Left ventricle myocardium inferior (tissue), 1 donor: ENCODE results near the gene PRICKLE2. TPM values are rescaled to one million over a fixed set of nuclear protein-coding genes. Genes with fewer than 3 reads are reported as not detected.
A peak's percentile ranks its signal among the peaks of the same experiment; 100 is the strongest.

ENCODE experiments used
- DNase-seq: peaks from one replicate; pipeline ENCODE4 v3.0.0-alpha.2; 2020
- H3K27ac ChIP-seq: fragments of 200-600 bp; replicated peaks from 2 replicates; pipeline ENCODE4 v1.8.0; 2021
- H3K27me3 ChIP-seq: fragments of 200-600 bp; 2 replicates; pipeline ENCODE4 v1.8.0; 2021; ENCODE audit warnings: low read depth
- H3K36me3 ChIP-seq: fragments of 200-600 bp; 2 replicates; pipeline ENCODE4 v1.8.0; 2021
- H3K4me1 ChIP-seq: fragments of 200-600 bp; 2 replicates; pipeline ENCODE4 v1.8.0; 2021
- H3K4me3 ChIP-seq: fragments of 200-600 bp; 2 replicates; pipeline ENCODE4 v1.8.0; 2021; ENCODE audit warnings: mild to moderate bottlenecking, moderate library complexity
- H3K9me3 ChIP-seq: fragments of 200-600 bp; replicated peaks from 2 replicates; pipeline ENCODE4 v1.8.0; 2021
- CTCF ChIP-seq: fragments of 200-600 bp; IDR thresholded peaks from 2 replicates; pipeline ENCODE4 v1.8.0; 2021; ENCODE audit warnings: antibody characterized with exemption, mild to moderate bottlenecking, borderline replicate concordance
- intact Hi-C: fragments of 100-400 bp; cut with micrococcal nuclease; formaldehyde crosslinking; loops from one replicate; pipeline ENCODE4 v1.11.0; 2022
- total RNA-seq: library from RNA; stranded (reverse); fragmentation: NEBNext Ultra II Directional; extraction: Animal tissue kit (Norgen Biotek cat#: 25700); gene quantifications from one replicate; pipeline ENCODE4 v1.2.1, GENCODE V29; 2021
- donor health status: DM: no; HTN: yes; CAD: no; lungs with severe emphysema.

The PRICKLE2 gene
- total RNA-seq, 1 donor from 2014 or later, result 8.7 TPM

- Histone ChIP-seq H3K27me3 (no peaks in the 10 kb centered on the region), H3K27ac (no peak overlapping the region), H3K4me3 (no peak overlapping the region), H3K36me3 (peaks cover 11% of the 10 kb centered on the region), H3K4me1 (no peaks in the 10 kb centered on the region), H3K9me3 (peaks cover 12% of the 10 kb centered on the region)
- DNase-seq, result no peak
- no peak for TF ChIP-seq CTCF
- intact Hi-C loops, result no loop called here
These were observed 7.6 kb upstream of the PRICKLE2 start for GRCh38 chr3:64232821-64233220.

GRCh38 chr3:64229903-64230302 is 4.6 kb upstream of the PRICKLE2 start:
- Histone ChIP-seq H3K4me1 (peaks cover 25% of the 10 kb centered on the region), H3K27me3 (no peaks in the 10 kb centered on the region), H3K27ac (no peak overlapping the region), H3K36me3 (no peaks in the 10 kb centered on the region), H3K9me3 (no peaks in the 10 kb centered on the region), H3K4me3 (no peak overlapping the region)
- no peak for TF ChIP-seq CTCF
- DNase-seq, result no peak
- intact Hi-C loops, result no loop called here

- Histone ChIP-seq H3K4me3 (no peak overlapping the region), H3K36me3 (no peaks in the 10 kb centered on the region), H3K27ac (no peak overlapping the region), H3K9me3 (no peaks in the 10 kb centered on the region), H3K4me1 (peaks cover 43% of the 10 kb centered on the region), H3K27me3 (no peaks in the 10 kb centered on the region)
- no peak for DNase-seq
- intact Hi-C loops, result no loop called here
- no peak for TF ChIP-seq CTCF
These were observed 2.8 kb upstream of the PRICKLE2 start for GRCh38 chr3:64228110-64228509.

GRCh38 chr3:64226730-64227129 is 1.5 kb upstream of the PRICKLE2 start:
- H3K9me3 ChIP-seq, result no peaks in the 10 kb centered on the region
- no peak overlapping the region for H3K4me3 ChIP-seq
- DNase-seq, result no peak
- no peak for TF ChIP-seq CTCF
- peaks cover 55% of the 10 kb centered on the region for H3K4me1 ChIP-seq
- intact Hi-C loops, result no loop called here
- H3K27ac ChIP-seq, result peak overlapping the region; percentile 31
- no peaks in the 10 kb centered on the region for H3K27me3 ChIP-seq
- no peaks in the 10 kb centered on the region for H3K36me3 ChIP-seq

GRCh38 chr3:64225695-64226499 is 631 bp upstream of the PRICKLE2 start:
- intact Hi-C loops, result no loop called here
- peak overlapping the region; percentile 72 for H3K27ac ChIP-seq
- H3K4me1 ChIP-seq, result peaks cover 61% of the 10 kb centered on the region
- DNase-seq, result no peak
- no peak for TF ChIP-seq CTCF
- no peaks in the 10 kb centered on the region for H3K36me3 ChIP-seq
- H3K27me3 ChIP-seq, result no peaks in the 10 kb centered on the region
- H3K9me3 ChIP-seq, result no peaks in the 10 kb centered on the region
- H3K4me3 ChIP-seq, result peak overlapping the region; percentile 58
